Heart right ventricle (tissue), 16 donors: ENCODE data around the gene ATG2A. TPM values are rescaled to one million over a fixed set of nuclear protein-coding genes. Genes with fewer than 3 reads are reported as not detected.
A peak's percentile ranks its signal among the peaks of the same experiment; 100 is the strongest.

ENCODE experiments used
- ATAC-seq, 8 donors: fragments of 200-7000 bp; cut with Tn5 transposase; one replicate each; pipeline ENCODE4 v1.9.1; 2020; ENCODE audit warnings: mild to moderate bottlenecking in 8 of 8, moderate library complexity in 8 of 8, moderate number of reproducible peaks in 1 of 8
- DNase-seq, 2 donors: peaks; one replicate each; pipeline ENCODE4 v3.0.0-alpha.2; 2020
- H3K27ac ChIP-seq, 10 donors: fragments of 200-600 bp; sonication (generic) in 2 of 10; one replicate each; pipeline versions ENCODE4 v1.5.0 to v1.8.0; 2020 to 2022; ENCODE audit warnings: mild to moderate bottlenecking in 3 of 10
- H3K27me3 ChIP-seq, 7 donors: fragments of 200-600 bp; one replicate each; pipeline ENCODE4 v1.8.0; 2021 to 2022; ENCODE audit warnings: mild to moderate bottlenecking in 2 of 7
- H3K36me3 ChIP-seq, 9 donors: fragments of 200-600 bp; sonication (generic) in 1 of 9; one replicate each; pipeline versions ENCODE4 v1.5.0 to v1.8.0; 2020 to 2022; ENCODE audit warnings: mild to moderate bottlenecking in 2 of 9
- H3K4me1 ChIP-seq, 9 donors: fragments of 200-600 bp; sonication (generic) in 1 of 9; one replicate each; pipeline versions ENCODE4 v1.5.0 to v1.8.0; 2020 to 2022; ENCODE audit warnings: mild to moderate bottlenecking in 4 of 9
- H3K4me3 ChIP-seq, 10 donors: fragments of 200-600 bp; sonication (generic) in 2 of 10; one replicate each; pipeline versions ENCODE4 v1.5.0 to v1.8.0; 2020 to 2022; ENCODE audit warnings: mild to moderate bottlenecking in 7 of 10, moderate library complexity in 2 of 10
- H3K9me3 ChIP-seq, 11 donors: fragments of 200-600 bp in 10 of 11; sonication (generic) in 2 of 11; one replicate each; pipeline versions ENCODE4 v1.5.0 to v1.8.0; 2013 to 2022; ENCODE audit warnings: mild to moderate bottlenecking in 2 of 11, control low read depth in 1 of 11, moderate library complexity in 1 of 11
- CTCF ChIP-seq, 9 donors: fragments of 200-600 bp; sonication (generic) in 2 of 9; IDR thresholded peaks; one replicate each; pipeline versions ENCODE4 v1.5.0 to v1.8.0; 2021 to 2022; ENCODE audit warnings: antibody characterized with exemption in 9 of 9, mild to moderate bottlenecking in 5 of 9, moderate library complexity in 1 of 9
- WGBS, 2 donors: extraction: QIAGEN DNeasy Blood & Tissue Kit; methylation state at CpG; one replicate each; pipeline ENCODE4 v1.1.7; 2013; ENCODE audit warnings: inconsistent platforms in 1 of 2; 5-methylcytosine and 5-hydroxymethylcytosine counted together
- intact Hi-C, 10 donors: fragments of 100-400 bp; cut with DNase I; formaldehyde crosslinking; loops; one replicate each; pipeline versions ENCODE4 v1.11.1 to v1.14.2; 2022
- polyA plus RNA-seq, 2 donors: library from polyadenylated mRNA; stranded (reverse); fragments of 200-250 nt; gene quantifications; one replicate each; pipeline ENCODE4 v1.2.3, GENCODE V29; 2013
- total RNA-seq, 10 donors: library from RNA; stranded (reverse); fragmentation: NEBNext Ultra II Directional in 3 of 10; extraction: Animal tissue kit (Norgen Biotek cat#: 25700) in 3 of 10; gene quantifications; one replicate each; pipeline versions ENCODE4 v1.2.1 to v1.2.4, GENCODE V29; 2021 to 2023
- donor health status: Arrhythmogenic right ventricular cardiomyopathy.
- donor health status: ischemic (EF 13 %, LVEDD 7.1; RV severe dilation, severe dysfunction).
- donor health status: healthy with polysubstance abuse.
- donor health status: DM: no; HTN: yes; CAD: no.
- donor health status: DM: no; HTN: no; CAD: no.
- donor health status: ischemic (EF 25% LVEDD 6.9; RV normal size, moderate dysfunction).
- donor health status: ischemic (EF 25% LVEDD 5.7; RV mildly dilated, moderate dysfunction).
- donor health status: healthy.
- donor health status: DM: yes; HTN: yes; CAD: no.
- donor health status: Ischemic cardiomyopathy.
- donor health status: ischemic (EF 35%, LVEDD 5.7; RV mildly dilated, moderate dysfunction).
- donor health status: nonischemic (EF 11% LVEDD 7.7; RV severe dilation, severe dysfunction).
- donor health status: DM: yes; HTN: yes; CAD: no.
- donor health status: PGD.
- donor health status: ischemic (EF 29% LVEDD 5.4; RV normal size, mild dysfunction).
- donor health status: nonischemic (EF 23%, LVEDD 6.1; RV moderate dilation, normal function).

The ATG2A gene
- total and polyA plus RNA-seq, 12 donors, result 12.4 to 18.6 (median 16.0) TPM

DNA sequence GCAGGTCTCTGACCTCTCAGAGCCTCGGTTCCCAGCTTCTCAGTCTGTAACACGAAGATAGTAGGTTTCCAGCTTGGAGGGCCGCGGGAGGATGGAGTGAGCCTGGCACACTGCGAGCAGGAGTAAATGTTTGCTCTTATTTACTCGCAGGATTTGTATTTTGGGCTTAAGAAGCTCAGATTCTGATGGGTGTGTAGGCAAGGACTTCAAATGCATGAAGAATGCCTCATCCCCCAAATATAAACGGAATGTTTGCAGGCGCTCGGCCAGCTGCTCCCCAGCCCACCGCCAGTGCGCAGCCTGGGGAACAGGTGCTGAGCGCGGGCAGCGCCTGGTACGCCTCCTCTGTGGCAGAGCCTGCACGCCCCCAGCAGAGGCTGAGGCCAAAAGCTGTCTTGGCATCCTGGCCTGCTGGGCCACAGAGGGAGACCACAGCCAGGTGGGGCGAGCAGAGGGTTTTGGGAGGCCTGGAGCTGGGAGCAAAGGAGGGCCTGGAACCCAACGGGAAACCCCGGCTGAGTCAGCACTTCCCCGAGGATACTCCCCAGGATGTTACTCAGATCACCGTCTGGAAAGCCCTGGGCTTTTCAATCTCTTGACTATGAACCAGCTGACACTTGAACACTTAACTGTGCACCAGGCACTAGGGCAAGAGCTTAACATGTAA lies 48.0 kb downstream of the ATG2A start:
- no peaks in the 10 kb centered on the region for H3K9me3 ChIP-seq
- DNase-seq (peak in 1 of 2 donors; percentile 61), ATAC-seq (peak in 7 of 8 donors; percentile 27 to 66 (median 42))
- no peak for TF ChIP-seq CTCF (IDR thresholded peaks at IDR 0.05)
- peaks cover 56 to 98% (median 94%) of the 10 kb centered on the region in 9 donors for H3K4me1 ChIP-seq
- intact Hi-C loops, result no loop called here
- peak overlapping the region in 3 of 10 donors; percentile 10 to 44 (median 35) for H3K4me3 ChIP-seq
- no peaks in the 10 kb centered on the region for H3K27me3 ChIP-seq
- H3K27ac ChIP-seq, result peak overlapping the region; percentile 57 to 96 (median 86)
- H3K36me3 ChIP-seq, result peaks cover 3 to 76% (median 10%) of the 10 kb centered on the region in 9 donors
- 43 to 50% methylated on average over 21 of the region's 21 CpGs for WGBS, 2 donors

GRCh38 chr11:64867748-64868462 lies 49.1 kb downstream of the ATG2A start:
- intact Hi-C loops, result no loop called here
- Histone ChIP-seq H3K27me3 (no peaks in the 10 kb centered on the region), H3K4me1 (peaks cover 67 to 100% (median 98%) of the 10 kb centered on the region in 9 donors), H3K36me3 (peaks cover 0 to 64% (median 4%) of the 10 kb centered on the region in 9 donors), H3K27ac (peak overlapping the region in 9 of 10 donors; percentile 29 to 96 (median 85)), H3K4me3 (peak overlapping the region in 1 of 10 donors; percentile 6), H3K9me3 (no peaks in the 10 kb centered on the region)
- DNase-seq (no peak), ATAC-seq (no peak)
- no peak for TF ChIP-seq CTCF (IDR thresholded peaks at IDR 0.05)
- 77 to 79% methylated on average over 28 of the region's 28 CpGs for WGBS, 2 donors

DNA sequence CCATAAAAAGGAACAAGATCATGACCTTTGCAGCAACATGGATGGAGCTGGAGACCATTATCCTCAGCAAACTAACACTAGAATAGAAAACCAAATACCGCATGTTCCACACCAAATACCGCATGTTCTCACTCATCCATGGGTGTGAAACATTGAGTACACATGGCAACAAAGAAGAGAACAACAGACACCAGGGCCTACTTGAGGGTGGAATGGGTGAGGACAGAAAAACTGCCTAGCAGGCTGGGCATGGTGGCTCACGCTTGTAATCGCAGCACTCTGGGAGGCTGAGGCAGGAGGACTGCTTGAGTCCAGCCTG lies 50.9 kb downstream of the ATG2A start:
- H3K27ac ChIP-seq, result peak overlapping the region in 9 of 10 donors; percentile 86 to 96 (median 94)
- H3K4me3 ChIP-seq, result no peak overlapping the region
- H3K4me1 ChIP-seq, result peaks cover 67 to 100% (median 98%) of the 10 kb centered on the region in 9 donors
- DNase-seq, result no peak
- WGBS, 2 donors, result 91 to 95% methylated on average over 4 of the region's 4 CpGs
- peaks cover 0 to 47% (median 0%) of the 10 kb centered on the region in 9 donors for H3K36me3 ChIP-seq
- intact Hi-C loops, result no loop called here
- no peak for TF ChIP-seq CTCF (IDR thresholded peaks at IDR 0.05)
- no peaks in the 10 kb centered on the region for H3K9me3 ChIP-seq
- no peak for ATAC-seq
- H3K27me3 ChIP-seq, result no peaks in the 10 kb centered on the region

DNA sequence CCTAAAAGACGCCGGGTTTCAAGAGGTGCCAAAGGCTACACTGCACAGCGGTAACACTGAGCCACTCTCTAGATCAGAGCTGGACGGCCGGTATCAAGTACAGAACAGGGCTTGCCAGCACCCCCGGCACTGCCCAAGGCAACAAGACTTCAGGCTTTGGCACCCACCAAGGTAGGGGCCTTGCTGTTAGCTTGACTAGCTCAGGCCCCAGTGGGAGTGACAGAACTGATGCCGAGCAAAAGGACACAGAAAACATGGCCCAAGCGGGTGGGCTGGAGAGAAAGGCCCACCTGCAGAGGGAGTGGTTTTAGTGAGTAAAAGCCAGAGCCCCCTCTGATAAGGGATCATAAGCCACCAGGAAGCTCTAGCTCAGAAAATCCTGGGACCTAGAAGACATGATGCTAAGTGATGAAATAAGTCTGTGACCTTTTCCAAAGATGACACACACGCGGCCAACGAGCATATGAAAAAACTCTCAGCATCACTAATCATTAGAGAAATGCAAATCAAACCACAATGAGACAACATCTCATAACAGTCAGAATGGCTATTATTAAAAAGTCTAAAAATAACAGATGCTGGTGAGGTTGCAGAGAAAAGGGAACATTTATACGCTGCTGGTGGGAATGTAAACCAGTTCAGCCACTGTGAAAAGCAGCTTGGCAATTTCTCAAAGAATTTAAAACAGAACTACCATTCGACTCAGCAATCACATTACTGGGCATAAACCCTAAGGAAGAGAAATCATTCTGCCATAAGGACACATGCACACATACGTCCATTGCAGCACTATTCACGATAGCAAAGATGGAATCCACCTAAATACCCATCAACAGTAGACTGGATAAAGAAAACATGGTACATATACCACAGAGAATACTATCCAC lies 51.5 kb downstream of the ATG2A start:
- Histone ChIP-seq H3K36me3 (peaks cover 0 to 41% (median 0%) of the 10 kb centered on the region in 9 donors), H3K4me3 (peak overlapping the region in 7 of 10 donors; percentile 0 to 36 (median 21)), H3K27me3 (no peaks in the 10 kb centered on the region), H3K4me1 (peaks cover 61 to 100% (median 95%) of the 10 kb centered on the region in 9 donors), H3K27ac (peak overlapping the region; percentile 76 to 96 (median 94)), H3K9me3 (no peaks in the 10 kb centered on the region)
- ATAC-seq (peak in 4 of 8 donors; percentile 4 to 26 (median 6)), DNase-seq (no peak)
- 51 to 56% methylated on average over 15 of the region's 15 CpGs for WGBS, 2 donors
- no peak for TF ChIP-seq CTCF (IDR thresholded peaks at IDR 0.05)
- intact Hi-C loops, result no loop called here
